ENCODE measurements around the gene SLN.

The SLN gene

GRCh38 chr11:107719073-107719472 is 7.2 kb upstream of the SLN start:
- no peak for DNase-seq

GRCh38 chr11:107716884-107717532 is 5.2 kb upstream of the SLN start:
- no peak for DNase-seq

- no peak for DNase-seq
These were observed 1.2 kb upstream of the SLN start for GRCh38 chr11:107713009-107713408.

- DNase-seq = no peak
These were observed 1.6 kb downstream of the SLN start for GRCh38 chr11:107710301-107710700.

GRCh38 chr11:107708792-107709191 is 3.1 kb downstream of the SLN start:
- no peak for DNase-seq

GRCh38 chr11:107707807-107708206 is 4.0 kb downstream of the SLN start:
- DNase-seq = no peak

GRCh38 chr11:107707215-107707671 is 4.6 kb downstream of the SLN start:
- no peak for DNase-seq

- DNase-seq = no peak
These were observed 5.3 kb downstream of the SLN start for GRCh38 chr11:107706531-107706930.

- DNase-seq = no peak
These were observed 6.8 kb downstream of the SLN start for GRCh38 chr11:107705027-107705426.

GRCh38 chr11:107704451-107704850 is 7.4 kb downstream of the SLN start:
- no peak for DNase-seq

- no peak for DNase-seq
These were observed 9.1 kb downstream of the SLN start for GRCh38 chr11:107702723-107703122.

- no peak for DNase-seq
These were observed 9.7 kb downstream of the SLN start for GRCh38 chr11:107702109-107702660.

- no peak for DNase-seq
These were observed 12.2 kb downstream of the SLN start for GRCh38 chr11:107699371-107700285.

- no peak for DNase-seq
These were observed 14.6 kb downstream of the SLN start for GRCh38 chr11:107697291-107697690.

GRCh38 chr11:107696140-107696539 is 15.7 kb downstream of the SLN start:
- no peak for DNase-seq

- DNase-seq = no peak
These were observed 16.4 kb downstream of the SLN start for GRCh38 chr11:107695446-107695845.

GRCh38 chr11:107691000-107691750 is 20.7 kb downstream of the SLN start:
- DNase-seq = no peak

GRCh38 chr11:107689317-107690202 is 22.3 kb downstream of the SLN start:
- peak; percentile 37 for DNase-seq

- DNase-seq = no peak
These were observed 23.4 kb downstream of the SLN start for GRCh38 chr11:107688322-107688918.

- DNase-seq = no peak
These were observed 28.0 kb downstream of the SLN start for GRCh38 chr11:107683807-107684206.

- DNase-seq = no peak
These were observed 28.8 kb downstream of the SLN start for GRCh38 chr11:107683061-107683460.

- DNase-seq = no peak
These were observed 29.3 kb downstream of the SLN start for GRCh38 chr11:107682572-107682971.

Measured in NCI-H510A (cell line).